NB4 (cell line): ENCODE data around the gene ILK.

Source experiments
- POLR2A ChIP-seq: IDR thresholded peaks from 2 replicates; pipeline ENCODE4 v1.6.1; 2011; ENCODE audit warnings: mild to moderate bottlenecking; ENCODE audit not compliant: insufficient read length; ENCODE audit errors: extremely low read depth
- TF ChIP-seq, protein P1 (sequence below): IDR thresholded peaks from one replicate; pipeline ENCODE4 v1.5.1; 2012; ENCODE audit warnings: low read depth, low read length
- TF ChIP-seq, protein P2 (sequence below): IDR thresholded peaks from 2 replicates; pipeline ENCODE4 v1.6.1; 2011; ENCODE audit warnings: low read depth, low read length

DNA sequence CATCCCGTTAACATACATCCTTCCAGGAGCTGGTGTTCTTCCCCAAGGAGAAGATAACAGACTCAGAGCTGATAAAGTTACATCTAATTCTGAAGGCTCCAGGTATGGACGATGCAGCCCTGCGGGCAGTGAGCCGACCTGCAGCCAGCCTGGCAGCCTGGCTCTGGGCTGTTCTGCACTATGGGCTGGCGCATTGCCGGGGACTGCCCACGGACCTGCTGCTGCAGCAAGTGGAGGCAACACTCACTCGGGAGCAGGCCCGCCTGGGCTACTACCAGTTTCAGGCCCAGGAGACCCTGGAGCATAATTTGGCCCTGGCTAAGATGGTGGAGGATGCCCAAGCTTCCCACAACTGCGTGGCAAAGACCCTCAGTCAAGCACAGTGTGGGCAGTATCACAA is 39.9 kb upstream of the ILK start:
- no peak for TF ChIP-seq POLR2A
- TF ChIP-seq, protein P1, sequence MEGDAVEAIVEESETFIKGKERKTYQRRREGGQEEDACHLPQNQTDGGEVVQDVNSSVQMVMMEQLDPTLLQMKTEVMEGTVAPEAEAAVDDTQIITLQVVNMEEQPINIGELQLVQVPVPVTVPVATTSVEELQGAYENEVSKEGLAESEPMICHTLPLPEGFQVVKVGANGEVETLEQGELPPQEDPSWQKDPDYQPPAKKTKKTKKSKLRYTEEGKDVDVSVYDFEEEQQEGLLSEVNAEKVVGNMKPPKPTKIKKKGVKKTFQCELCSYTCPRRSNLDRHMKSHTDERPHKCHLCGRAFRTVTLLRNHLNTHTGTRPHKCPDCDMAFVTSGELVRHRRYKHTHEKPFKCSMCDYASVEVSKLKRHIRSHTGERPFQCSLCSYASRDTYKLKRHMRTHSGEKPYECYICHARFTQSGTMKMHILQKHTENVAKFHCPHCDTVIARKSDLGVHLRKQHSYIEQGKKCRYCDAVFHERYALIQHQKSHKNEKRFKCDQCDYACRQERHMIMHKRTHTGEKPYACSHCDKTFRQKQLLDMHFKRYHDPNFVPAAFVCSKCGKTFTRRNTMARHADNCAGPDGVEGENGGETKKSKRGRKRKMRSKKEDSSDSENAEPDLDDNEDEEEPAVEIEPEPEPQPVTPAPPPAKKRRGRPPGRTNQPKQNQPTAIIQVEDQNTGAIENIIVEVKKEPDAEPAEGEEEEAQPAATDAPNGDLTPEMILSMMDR = no peak
- TF ChIP-seq, protein P2, sequence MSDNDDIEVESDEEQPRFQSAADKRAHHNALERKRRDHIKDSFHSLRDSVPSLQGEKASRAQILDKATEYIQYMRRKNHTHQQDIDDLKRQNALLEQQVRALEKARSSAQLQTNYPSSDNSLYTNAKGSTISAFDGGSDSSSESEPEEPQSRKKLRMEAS = no peak
